Duodenal mucosa (tissue), 2 donors: Measurements from ENCODE around the gene SLC48A1.
A peak's percentile ranks its signal among the peaks of the same experiment; 100 is the strongest.

Experiments
- H3K27ac ChIP-seq: one replicate; pipeline ENCODE4 v1.7.0; 2013; ENCODE audit warnings: low read depth, low read length
- H3K27me3 ChIP-seq, 2 donors: one replicate each; pipeline ENCODE4 v1.7.0; 2013; ENCODE audit warnings: low read length in 2 of 2, control low read depth in 1 of 2; ENCODE audit not compliant: insufficient read depth in 2 of 2, control insufficient read depth in 1 of 2
- H3K36me3 ChIP-seq, 2 donors: one replicate each; pipeline ENCODE4 v1.7.0; 2013; ENCODE audit warnings: low read length in 2 of 2, control low read depth in 1 of 2; ENCODE audit not compliant: insufficient read depth in 2 of 2, control insufficient read depth in 1 of 2
- H3K4me1 ChIP-seq, 2 donors: one replicate each; pipeline ENCODE4 v1.7.0; 2013; ENCODE audit warnings: low read length in 2 of 2, control low read depth in 1 of 2; ENCODE audit not compliant: insufficient read depth in 2 of 2, control insufficient read depth in 1 of 2
- H3K4me3 ChIP-seq, 2 donors: one replicate each; pipeline ENCODE4 v1.7.0; 2013; ENCODE audit warnings: low read length in 2 of 2, low read depth in 1 of 2
- H3K9ac ChIP-seq, 2 donors: one replicate each; pipeline ENCODE4 v1.7.0; 2013; ENCODE audit warnings: low read length in 2 of 2, low read depth in 1 of 2
- H3K9me3 ChIP-seq, 2 donors: one replicate each; pipeline ENCODE4 v1.7.0; 2013; ENCODE audit warnings: low read length in 2 of 2, control low read depth in 1 of 2; ENCODE audit not compliant: control insufficient read depth in 1 of 2

Gene SLC48A1

GRCh38 chr12:47769234-47770085 is 3.6 kb upstream of the SLC48A1 start:
- H3K27ac ChIP-seq: no peak overlapping the region
- H3K4me3 ChIP-seq: no peak overlapping the region
- H3K4me1 ChIP-seq: peaks cover 0 to 13% of the 10 kb centered on the region in 2 donors
- no peaks in the 10 kb centered on the region for H3K9me3 ChIP-seq
- H3K27me3 ChIP-seq: no peaks in the 10 kb centered on the region
- H3K36me3 ChIP-seq: no peaks in the 10 kb centered on the region
- no peak overlapping the region for H3K9ac ChIP-seq

GRCh38 chr12:47770086-47770726 is 2.8 kb upstream of the SLC48A1 start:
- H3K9ac ChIP-seq: no peak overlapping the region
- H3K27me3 ChIP-seq: no peaks in the 10 kb centered on the region
- H3K4me3 ChIP-seq: no peak overlapping the region
- peaks cover 0 to 21% of the 10 kb centered on the region in 2 donors for H3K4me1 ChIP-seq
- H3K36me3 ChIP-seq: no peaks in the 10 kb centered on the region
- no peaks in the 10 kb centered on the region for H3K9me3 ChIP-seq
- H3K27ac ChIP-seq: no peak overlapping the region

- Histone ChIP-seq H3K9ac (no peak overlapping the region), H3K27me3 (no peaks in the 10 kb centered on the region), H3K36me3 (no peaks in the 10 kb centered on the region), H3K9me3 (no peaks in the 10 kb centered on the region), H3K27ac (no peak overlapping the region), H3K4me1 (peaks cover 2 to 30% of the 10 kb centered on the region in 2 donors), H3K4me3 (no peak overlapping the region)
These were observed 1.7 kb upstream of the SLC48A1 start for GRCh38 chr12:47771304-47771703.

GRCh38 chr12:47772094-47772660 is 861 bp upstream of the SLC48A1 start:
- Histone ChIP-seq H3K27ac (no peak overlapping the region), H3K4me3 (no peak overlapping the region), H3K27me3 (no peaks in the 10 kb centered on the region), H3K9ac (peak overlapping the region in 1 of 2 donors; percentile 39), H3K4me1 (peaks cover 9 to 34% of the 10 kb centered on the region in 2 donors), H3K36me3 (no peaks in the 10 kb centered on the region), H3K9me3 (no peaks in the 10 kb centered on the region)

- H3K4me3 ChIP-seq: peak overlapping the region; percentile 58 to 63
- peak overlapping the region; percentile 39 to 79 for H3K9ac ChIP-seq
- H3K27ac ChIP-seq: no peak overlapping the region
- peaks cover 9 to 39% of the 10 kb centered on the region in 2 donors for H3K4me1 ChIP-seq
- no peaks in the 10 kb centered on the region for H3K36me3 ChIP-seq
- no peaks in the 10 kb centered on the region for H3K27me3 ChIP-seq
- H3K9me3 ChIP-seq: no peaks in the 10 kb centered on the region
These were observed 338 bp upstream of the SLC48A1 start for GRCh38 chr12:47772738-47773061.

GRCh38 chr12:47773858-47774580 is 981 bp downstream of the SLC48A1 start:
- no peak overlapping the region for H3K27ac ChIP-seq
- H3K36me3 ChIP-seq: no peaks in the 10 kb centered on the region
- H3K4me1 ChIP-seq: peaks cover 9 to 42% of the 10 kb centered on the region in 2 donors
- H3K9me3 ChIP-seq: no peaks in the 10 kb centered on the region
- no peaks in the 10 kb centered on the region for H3K27me3 ChIP-seq
- H3K9ac ChIP-seq: peak overlapping the region; percentile 54 to 85
- H3K4me3 ChIP-seq: peak overlapping the region; percentile 74 to 75

- H3K36me3 ChIP-seq: no peaks in the 10 kb centered on the region
- no peak overlapping the region for H3K9ac ChIP-seq
- no peaks in the 10 kb centered on the region for H3K9me3 ChIP-seq
- H3K4me1 ChIP-seq: peaks cover 9 to 42% of the 10 kb centered on the region in 2 donors
- H3K27ac ChIP-seq: no peak overlapping the region
- no peak overlapping the region for H3K4me3 ChIP-seq
- no peaks in the 10 kb centered on the region for H3K27me3 ChIP-seq
These were observed 1.6 kb downstream of the SLC48A1 start for GRCh38 chr12:47774663-47775062.

- Histone ChIP-seq H3K4me1 (peaks cover 9 to 42% of the 10 kb centered on the region in 2 donors), H3K27ac (no peak overlapping the region), H3K9ac (no peak overlapping the region), H3K27me3 (no peaks in the 10 kb centered on the region), H3K36me3 (no peaks in the 10 kb centered on the region), H3K4me3 (no peak overlapping the region), H3K9me3 (no peaks in the 10 kb centered on the region)
These were observed 2.3 kb downstream of the SLC48A1 start for GRCh38 chr12:47775100-47775911.

- peaks cover 0 to 3% of the 10 kb centered on the region in 2 donors for H3K36me3 ChIP-seq
- H3K4me1 ChIP-seq: peaks cover 9 to 42% of the 10 kb centered on the region in 2 donors
- no peaks in the 10 kb centered on the region for H3K27me3 ChIP-seq
- no peak overlapping the region for H3K4me3 ChIP-seq
- peak overlapping the region in 1 of 2 donors; percentile 10 for H3K9ac ChIP-seq
- H3K27ac ChIP-seq: no peak overlapping the region
- no peaks in the 10 kb centered on the region for H3K9me3 ChIP-seq
These were observed 3.6 kb downstream of the SLC48A1 start for GRCh38 chr12:47776471-47777143.
